ENCODE results near the gene UPF3A.

DNA sequence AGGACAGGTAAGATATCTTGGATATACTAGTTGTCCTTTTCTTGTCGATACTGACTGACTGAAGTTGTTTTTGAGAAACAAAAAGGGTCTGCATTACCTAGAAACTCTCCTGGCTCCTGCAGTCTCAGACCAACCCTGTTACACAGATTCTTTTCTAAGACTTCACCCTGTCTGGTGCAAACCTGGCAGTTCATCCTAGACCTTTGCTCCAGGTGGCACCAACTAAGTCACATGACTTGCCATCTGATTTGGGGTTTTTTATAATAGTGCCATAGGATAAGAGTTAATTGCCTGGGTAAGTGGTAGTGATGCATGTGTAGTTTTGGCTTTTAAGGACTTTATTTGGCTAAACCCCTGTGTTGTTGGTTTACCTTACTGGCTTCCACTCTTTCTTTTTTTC is 47.2 kb downstream of the UPF3A start:
- TF ChIP-seq POLR2A (IDR thresholded peaks at IDR 0.05) = no peak
- TF ChIP-seq, protein P1, sequence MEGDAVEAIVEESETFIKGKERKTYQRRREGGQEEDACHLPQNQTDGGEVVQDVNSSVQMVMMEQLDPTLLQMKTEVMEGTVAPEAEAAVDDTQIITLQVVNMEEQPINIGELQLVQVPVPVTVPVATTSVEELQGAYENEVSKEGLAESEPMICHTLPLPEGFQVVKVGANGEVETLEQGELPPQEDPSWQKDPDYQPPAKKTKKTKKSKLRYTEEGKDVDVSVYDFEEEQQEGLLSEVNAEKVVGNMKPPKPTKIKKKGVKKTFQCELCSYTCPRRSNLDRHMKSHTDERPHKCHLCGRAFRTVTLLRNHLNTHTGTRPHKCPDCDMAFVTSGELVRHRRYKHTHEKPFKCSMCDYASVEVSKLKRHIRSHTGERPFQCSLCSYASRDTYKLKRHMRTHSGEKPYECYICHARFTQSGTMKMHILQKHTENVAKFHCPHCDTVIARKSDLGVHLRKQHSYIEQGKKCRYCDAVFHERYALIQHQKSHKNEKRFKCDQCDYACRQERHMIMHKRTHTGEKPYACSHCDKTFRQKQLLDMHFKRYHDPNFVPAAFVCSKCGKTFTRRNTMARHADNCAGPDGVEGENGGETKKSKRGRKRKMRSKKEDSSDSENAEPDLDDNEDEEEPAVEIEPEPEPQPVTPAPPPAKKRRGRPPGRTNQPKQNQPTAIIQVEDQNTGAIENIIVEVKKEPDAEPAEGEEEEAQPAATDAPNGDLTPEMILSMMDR (IDR thresholded peaks at IDR 0.05) = no peak
